ENCODE measurements around the gene RUNX2.
"Not testable (repeated sequence)": the region's sequence is repeated elsewhere in the genome, so short reads cannot be mapped to it uniquely, and the experiment has no call there.

RUNX2 gene

GRCh38 chr6:45327956-45328522 lies at the start of gene RUNX2:
RUNX2 (plus strand) TSS chr6:45328330; CDS start chr6:45328727, 397 bp downstream.
- no peak for DNase-seq

DNA sequence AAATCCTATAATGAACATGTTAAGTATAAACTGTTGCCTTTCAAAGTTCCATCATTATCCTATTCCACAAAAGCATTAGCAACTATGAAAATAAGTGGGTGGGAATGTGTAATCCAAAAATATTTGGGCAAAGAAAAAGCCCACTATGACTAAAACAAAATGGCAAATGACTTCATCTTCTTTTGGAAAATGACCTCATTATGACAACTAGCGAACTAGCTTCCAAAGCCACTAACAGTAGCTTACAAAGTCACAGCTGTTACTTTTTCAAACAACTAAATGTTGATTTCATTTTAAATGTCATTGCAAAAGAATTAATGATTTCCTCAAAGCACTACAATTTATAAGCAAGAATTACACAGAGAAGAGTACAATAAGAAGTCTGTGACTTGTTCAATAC lies 49.8 kb upstream of the RUNX2 start:
- no peak for DNase-seq

- DNase-seq: not testable (repeated sequence)
Observed at GRCh38 chr6:45286707-45287106, 41.4 kb upstream of the RUNX2 start.

GRCh38 chr6:45289751-45290514 lies 38.2 kb upstream of the RUNX2 start:
- DNase-seq: no peak

DNA sequence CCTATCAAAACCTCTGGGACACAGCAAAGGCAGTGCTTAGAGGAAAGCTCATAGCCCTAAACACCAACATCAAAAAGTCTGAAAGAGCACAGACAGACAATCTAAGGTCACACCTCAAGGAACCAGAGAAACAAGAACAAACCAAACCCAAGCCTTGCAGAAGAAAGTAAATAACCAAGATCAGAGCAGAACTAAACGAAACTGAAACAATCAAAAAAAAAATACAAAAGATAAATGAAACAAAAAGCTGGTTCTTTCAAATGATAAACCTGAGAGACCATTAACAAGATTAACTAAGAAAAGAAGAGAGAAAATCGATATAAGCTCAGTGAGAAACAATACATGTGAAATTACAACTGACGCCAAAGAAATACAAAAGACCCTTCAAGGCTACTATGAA lies 34.8 kb upstream of the RUNX2 start:
- no peak for DNase-seq

DNA sequence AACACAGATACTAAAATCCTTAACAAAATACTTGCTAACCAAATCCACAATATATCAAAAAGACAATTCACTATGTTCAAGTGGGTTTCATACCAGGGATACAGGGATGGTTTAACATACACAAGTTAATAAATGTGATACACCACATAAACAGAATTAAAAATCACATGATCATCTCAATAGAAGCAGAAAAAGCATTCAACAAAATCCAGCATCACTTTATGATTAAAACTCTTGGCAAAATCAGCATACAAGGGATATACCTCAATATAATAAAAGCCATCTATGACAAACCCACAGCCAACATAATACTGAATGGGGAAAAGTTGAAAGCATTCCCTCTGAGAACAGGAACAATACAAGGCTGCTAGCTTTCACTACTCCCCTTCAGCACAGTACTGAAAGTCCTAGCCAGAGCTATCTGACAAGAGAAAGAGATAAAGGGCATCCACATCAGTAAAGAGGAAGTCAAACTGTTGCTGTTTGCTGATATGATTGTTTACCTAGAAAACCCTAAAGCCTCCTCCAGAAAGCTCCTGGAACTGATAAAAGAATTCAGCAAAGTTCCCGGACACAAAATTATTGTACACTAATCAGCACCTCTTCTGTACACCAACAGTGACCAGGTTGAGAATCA lies 33.9 kb upstream of the RUNX2 start:
- DNase-seq: not testable (repeated sequence)

DNA sequence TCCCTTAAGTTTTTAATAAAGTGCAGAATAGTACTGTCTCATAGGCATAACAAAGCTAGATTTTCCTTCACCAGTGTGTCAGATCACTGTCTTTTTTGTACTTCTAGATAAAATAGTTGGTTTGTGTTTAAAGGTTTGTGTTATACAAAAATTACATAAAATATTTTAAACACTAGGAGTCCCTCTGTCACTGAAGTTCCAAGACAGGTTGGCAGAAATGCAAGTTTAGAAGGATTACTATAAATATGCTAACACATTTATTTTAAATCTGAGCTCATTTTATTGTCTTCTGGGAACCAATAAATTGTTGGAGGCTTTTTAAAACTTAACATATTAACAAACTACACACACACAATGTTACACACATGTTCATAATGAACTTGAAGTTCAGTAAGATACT lies 30.8 kb upstream of the RUNX2 start:
- no peak for DNase-seq

- no peak for DNase-seq
Observed at GRCh38 chr6:45299096-45299581, 29.0 kb upstream of the RUNX2 start.

GRCh38 chr6:45300736-45301135 lies 27.4 kb upstream of the RUNX2 start:
- DNase-seq: no peak

DNA sequence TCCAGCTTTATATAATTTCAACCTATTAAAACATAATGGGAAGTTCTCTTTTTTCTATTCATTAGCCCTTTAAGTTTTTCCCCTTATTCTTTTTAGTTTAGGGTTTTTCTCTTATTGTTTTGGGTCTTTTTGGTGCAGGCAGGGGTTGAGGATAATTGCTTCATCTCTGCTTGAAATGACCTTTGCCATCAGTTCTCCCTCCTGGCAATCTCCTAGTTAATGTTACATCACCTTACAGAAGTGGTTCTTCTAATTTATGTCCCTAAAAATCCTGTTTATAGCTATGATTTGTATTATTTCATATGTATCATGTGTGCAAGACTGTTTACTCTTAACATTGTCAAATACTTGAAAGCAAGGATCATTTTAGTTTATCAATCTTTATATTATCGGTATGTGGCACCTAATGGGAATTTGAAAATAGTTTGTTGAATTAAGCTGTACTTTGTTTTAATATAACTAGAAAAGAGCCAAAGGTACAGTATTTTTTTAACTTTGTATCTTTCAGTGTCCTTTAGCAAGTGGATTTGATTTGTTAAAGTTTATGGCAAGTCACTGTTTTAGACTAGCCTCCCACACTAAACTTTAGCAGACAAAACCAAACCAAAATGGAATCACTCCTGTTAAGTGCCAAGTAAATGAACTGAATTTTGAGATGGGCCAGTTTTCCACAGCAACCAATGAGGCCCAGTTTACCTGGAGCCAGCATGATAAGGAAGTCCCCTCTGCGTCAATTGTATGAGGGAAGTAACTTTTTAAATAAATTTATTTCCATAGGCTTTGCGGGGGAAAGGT lies 26.6 kb upstream of the RUNX2 start:
- DNase-seq: no peak

- no peak for DNase-seq
Observed at GRCh38 chr6:45302832-45303231, 25.3 kb upstream of the RUNX2 start.

GRCh38 chr6:45305546-45305945 lies 22.6 kb upstream of the RUNX2 start:
- no peak for DNase-seq

- no peak for DNase-seq
Observed at GRCh38 chr6:45310118-45310788, 17.9 kb upstream of the RUNX2 start.

DNA sequence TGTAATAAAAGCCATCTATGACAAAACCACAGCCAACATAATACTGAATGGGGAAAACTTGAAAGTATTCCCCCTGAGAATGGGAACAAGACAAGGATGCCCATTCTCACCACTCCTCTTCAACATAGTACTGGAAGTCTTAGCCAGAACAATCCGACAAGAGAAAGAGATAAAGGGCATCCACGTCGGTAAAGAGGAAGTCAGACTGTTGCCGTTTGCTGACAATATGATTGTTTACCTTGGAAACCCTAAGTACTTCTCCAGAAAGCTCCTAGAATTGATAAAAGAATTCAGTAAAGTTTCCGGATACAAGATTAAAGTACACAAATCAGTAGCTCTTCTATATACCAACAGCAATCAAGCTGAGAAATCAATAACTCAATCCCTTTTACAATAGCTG lies 14.0 kb upstream of the RUNX2 start:
- DNase-seq: no peak

DNA sequence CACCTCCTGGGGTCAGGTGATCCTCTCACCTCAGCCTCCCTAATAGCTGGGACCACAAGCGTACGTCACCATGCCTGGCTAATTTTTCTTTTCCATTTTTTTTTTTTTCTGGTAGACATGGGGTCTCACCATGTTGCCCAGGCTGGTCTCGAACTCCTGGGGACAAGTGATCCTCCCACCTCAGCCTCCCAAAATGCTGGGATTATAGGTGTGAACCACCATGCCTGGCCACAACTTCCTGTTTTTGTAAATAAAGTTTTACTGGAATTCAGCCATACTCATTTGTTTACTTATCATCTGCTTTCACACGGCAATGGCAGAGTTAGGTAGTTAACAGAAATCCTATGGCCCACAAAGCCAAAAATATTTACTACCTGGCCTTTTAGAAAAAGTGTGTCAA lies 7.8 kb upstream of the RUNX2 start:
- no peak for DNase-seq

GRCh38 chr6:45323656-45324224 lies 4.4 kb upstream of the RUNX2 start:
- no peak for DNase-seq

DNA sequence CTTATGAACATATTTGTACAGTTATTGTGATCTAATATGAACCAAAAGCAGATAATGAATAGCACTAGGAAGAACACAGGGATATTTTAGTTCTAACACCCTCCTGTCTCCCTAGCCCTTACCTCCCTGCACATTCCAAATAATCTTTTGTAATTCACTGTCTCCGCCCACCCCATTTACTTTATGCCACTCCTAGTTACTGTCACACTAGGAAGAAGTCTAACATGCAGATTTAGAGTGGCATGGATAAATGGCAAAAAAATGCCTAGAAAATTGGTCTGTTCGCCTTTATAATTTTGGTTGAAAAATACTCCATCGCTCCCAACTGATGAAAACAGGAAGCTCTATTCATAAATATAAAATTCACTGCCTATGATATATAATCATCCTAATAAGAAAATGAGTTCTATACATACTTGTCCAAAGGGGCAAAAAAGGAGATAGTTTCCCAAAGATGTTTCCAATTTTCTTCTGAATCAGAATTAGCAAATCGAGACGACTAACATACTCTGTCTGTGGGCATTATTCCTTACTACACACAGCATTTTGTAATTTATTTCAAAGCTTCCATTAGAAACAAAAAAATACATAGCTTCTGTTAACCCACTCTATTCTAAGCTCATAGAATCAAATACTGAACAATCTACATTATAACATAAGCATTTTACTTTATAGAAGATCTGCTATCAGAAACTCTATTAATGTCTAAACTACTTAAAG lies 1.3 kb upstream of the RUNX2 start:
- DNase-seq: no peak

DNA sequence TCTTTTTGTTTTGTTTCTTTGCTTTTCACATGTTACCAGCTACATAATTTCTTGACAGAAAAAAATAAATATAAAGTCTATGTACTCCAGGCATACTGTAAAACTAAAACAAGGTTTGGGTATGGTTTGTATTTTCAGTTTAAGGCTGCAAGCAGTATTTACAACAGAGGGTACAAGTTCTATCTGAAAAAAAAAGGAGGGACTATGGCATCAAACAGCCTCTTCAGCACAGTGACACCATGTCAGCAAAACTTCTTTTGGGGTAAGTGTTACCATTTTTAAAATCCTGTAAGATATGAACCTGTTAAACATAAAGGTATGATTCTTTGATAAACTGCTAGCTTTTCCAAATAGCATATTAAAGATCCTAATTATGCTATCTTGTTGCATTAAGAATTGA lies 393 bp downstream of the RUNX2 start:
- no peak for DNase-seq

- no peak for DNase-seq
Observed at GRCh38 chr6:45344900-45345299, 16.8 kb downstream of the RUNX2 start.

GRCh38 chr6:45350186-45350710 lies 22.1 kb downstream of the RUNX2 start:
- DNase-seq: no peak

GRCh38 chr6:45351076-45351475 lies 22.9 kb downstream of the RUNX2 start:
- DNase-seq: no peak

Data from activated CD4-positive, alpha-beta T cell treated with anti-CD3 and anti-CD28 coated beads, Interleukin-2, amount 50 U/mL, for 48 hours (primary cell).